Neural cell (in vitro differentiated cells): ENCODE measurements around the gene PLA2G2F. TPM values are rescaled to one million over a fixed set of nuclear protein-coding genes. Genes with fewer than 3 reads are reported as not detected.

Source experiments
- H2AFZ ChIP-seq: fragments of 200-600, 300-800 bp; sonication (generic), shearing (Covaris generic); 2 replicates; pipeline ENCODE4 v1.6.0; 2014; ENCODE audit warnings: low read depth, mild to moderate bottlenecking, antibody characterized with exemption, low read length, moderate library complexity
- H3F3A ChIP-seq: fragments of 200-600 bp; shearing (Covaris generic); 2 replicates; pipeline ENCODE4 v1.6.1; 2016; ENCODE audit warnings: mild to moderate bottlenecking, moderate library complexity, mixed read lengths, antibody characterized with exemption, low read length; ENCODE audit not compliant: insufficient read depth, poor library complexity, severe bottlenecking
- H3K27ac ChIP-seq: fragments of 200-600, 300-800 bp; sonication (generic), shearing (Covaris generic); 2 replicates; pipeline ENCODE4 v1.5.1; 2014; ENCODE audit warnings: mild to moderate bottlenecking, low read length, moderate library complexity
- H3K27me3 ChIP-seq: fragments of 300-800, 200-600 bp; sonication (generic), shearing (Covaris generic); 2 replicates; pipeline ENCODE4 v1.6.0; 2014; ENCODE audit warnings: mild to moderate bottlenecking, low read depth, low read length, moderate library complexity; ENCODE audit not compliant: insufficient read depth
- H3K36me3 ChIP-seq: fragments of 300-800, 200-600 bp; sonication (generic), shearing (Covaris generic); 2 replicates; pipeline ENCODE4 v1.5.1; 2014; ENCODE audit warnings: mild to moderate bottlenecking, antibody characterized with exemption, low read length, moderate library complexity; ENCODE audit not compliant: insufficient read depth
- H3K4me2 ChIP-seq: fragments of 300-800, 200-600 bp; sonication (generic), shearing (Covaris generic); 2 replicates; pipeline ENCODE4 v1.6.0; 2014; ENCODE audit warnings: mild to moderate bottlenecking, low read length
- H3K4me3 ChIP-seq: fragments of 300-800, 200-600 bp; sonication (generic), shearing (Covaris generic); 2 replicates; pipeline ENCODE4 v1.5.1; 2014; ENCODE audit warnings: mild to moderate bottlenecking, low read length, moderate library complexity
- H3K79me2 ChIP-seq: fragments of 200-600 bp; shearing (Covaris generic); replicated peaks from 2 replicates; pipeline ENCODE4 v1.6.0; 2014; ENCODE audit warnings: mild to moderate bottlenecking, low read length, moderate library complexity; ENCODE audit not compliant: insufficient read depth
- H3K9ac ChIP-seq: fragments of 300-800, 200-600 bp; sonication (generic), shearing (Covaris generic); 2 replicates; pipeline ENCODE4 v1.6.1; 2016; ENCODE audit warnings: mild to moderate bottlenecking, low read length, mixed read lengths
- H3K9me2 ChIP-seq: fragments of 200-600 bp; shearing (Covaris generic); 2 replicates; pipeline ENCODE4 v1.6.1; 2016; ENCODE audit warnings: mild to moderate bottlenecking, low read length, mixed read lengths; ENCODE audit not compliant: insufficient read depth
- H3K9me3 ChIP-seq: fragments of 200-600, 300-800 bp; sonication (generic), shearing (Covaris generic); 2 replicates; pipeline ENCODE4 v1.6.1; 2016; ENCODE audit warnings: mild to moderate bottlenecking, mixed run types, low read length, moderate library complexity, mixed read lengths
- H4K20me1 ChIP-seq: fragments of 200-600 bp; shearing (Covaris generic); 2 replicates; pipeline ENCODE4 v1.6.1; 2016; ENCODE audit warnings: mild to moderate bottlenecking, mixed run types; ENCODE audit not compliant: insufficient read depth
- EP300 ChIP-seq: fragments of 450-650 bp; conservative IDR thresholded peaks from 2 replicates; pipeline ENCODE4 v1.6.1; 2014; ENCODE audit warnings: antibody characterized with exemption, mild to moderate bottlenecking, moderate library complexity; ENCODE audit not compliant: poor library complexity, severe bottlenecking
- EZH2 ChIP-seq: fragments of 200-600, 300-800 bp; shearing (Covaris generic), sonication (generic); IDR thresholded peaks from 2 replicates; pipeline ENCODE4 v1.6.1; 2014; ENCODE audit warnings: antibody characterized with exemption, low read length, borderline replicate concordance, mild to moderate bottlenecking; ENCODE audit not compliant: insufficient read depth, poor library complexity, severe bottlenecking
- MXI1 ChIP-seq: fragments of 450-650 bp; conservative IDR thresholded peaks from 2 replicates; pipeline ENCODE4 v1.6.1; 2014; ENCODE audit warnings: antibody characterized with exemption, mild to moderate bottlenecking; ENCODE audit not compliant: poor library complexity, severe bottlenecking
- POLR2AphosphoS5 ChIP-seq: IDR thresholded peaks from 2 replicates; pipeline ENCODE4 v1.6.1; 2012
- RAD21 ChIP-seq: fragments of 450-650 bp; conservative IDR thresholded peaks from 2 replicates; pipeline ENCODE4 v1.6.1; 2014; ENCODE audit warnings: antibody characterized with exemption, mild to moderate bottlenecking, moderate library complexity
- SMC3 ChIP-seq: fragments of 450-650 bp; conservative IDR thresholded peaks from 2 replicates; pipeline ENCODE4 v1.6.1; 2014; ENCODE audit warnings: antibody characterized with exemption, mild to moderate bottlenecking, moderate library complexity; ENCODE audit not compliant: poor library complexity
- TAF1 ChIP-seq: IDR thresholded peaks from 2 replicates; pipeline ENCODE4 v1.6.1; 2012; ENCODE audit warnings: low read depth
- polyA plus RNA-seq: library from polyadenylated mRNA; depleted of rRNA; stranded (reverse); fragments of >200 nt; gene quantifications from 2 replicates; pipeline ENCODE4 v1.2.3, GENCODE V29; 2014
- TF ChIP-seq, protein P1 (sequence below): fragments of 450-650 bp; IDR thresholded peaks from 2 replicates; pipeline ENCODE4 v1.5.1; 2014; ENCODE audit warnings: antibody characterized with exemption, mild to moderate bottlenecking, moderate library complexity; ENCODE audit not compliant: poor library complexity, severe bottlenecking
- TF ChIP-seq, protein P2 (sequence below): IDR thresholded peaks from 2 replicates; pipeline ENCODE4 v1.6.1; 2012; ENCODE audit warnings: borderline replicate concordance

Gene PLA2G2F
- polyA plus RNA-seq, 1 donor from 2014 or later: not detected

DNA sequence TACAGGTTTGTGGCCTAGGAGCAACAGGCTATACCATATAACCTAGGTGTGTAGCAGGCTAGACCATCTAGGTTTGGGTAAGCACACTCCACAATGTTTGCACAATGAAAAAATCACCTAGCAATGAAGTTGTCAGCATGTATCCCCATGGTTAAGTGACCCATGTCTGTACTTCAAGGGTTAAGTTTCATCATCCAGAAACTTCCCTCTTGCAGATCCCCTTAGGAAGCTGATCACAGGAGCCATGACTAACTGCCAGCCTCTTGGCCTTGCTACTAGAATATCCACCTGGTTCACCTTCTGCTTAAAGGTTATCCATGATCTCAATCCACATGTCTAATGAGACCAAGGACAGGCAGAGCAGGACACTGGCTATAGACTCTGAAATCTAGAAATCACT is 43.3 kb downstream of the PLA2G2F start:
- Histone ChIP-seq H3K9me2 (no peaks in the 10 kb centered on the region), H3K4me2 (no peak overlapping the region), H3K27me3 (no peaks in the 10 kb centered on the region), H2AFZ (no peak overlapping the region), H3K79me2 (no peaks in the 10 kb centered on the region), H3K27ac (no peak overlapping the region), H4K20me1 (no peaks in the 10 kb centered on the region), H3K9me3 (no peaks in the 10 kb centered on the region), H3F3A (no peaks in the 10 kb centered on the region), H3K4me3 (no peak overlapping the region), H3K36me3 (no peaks in the 10 kb centered on the region), H3K9ac (no peak overlapping the region)
- TF ChIP-seq RAD21 (no peak), SMC3 (no peak), EP300 (no peak), MXI1 (no peak), POLR2AphosphoS5 (no peak), EZH2 (no peak), TAF1 (no peak)
- TF ChIP-seq, protein P1, sequence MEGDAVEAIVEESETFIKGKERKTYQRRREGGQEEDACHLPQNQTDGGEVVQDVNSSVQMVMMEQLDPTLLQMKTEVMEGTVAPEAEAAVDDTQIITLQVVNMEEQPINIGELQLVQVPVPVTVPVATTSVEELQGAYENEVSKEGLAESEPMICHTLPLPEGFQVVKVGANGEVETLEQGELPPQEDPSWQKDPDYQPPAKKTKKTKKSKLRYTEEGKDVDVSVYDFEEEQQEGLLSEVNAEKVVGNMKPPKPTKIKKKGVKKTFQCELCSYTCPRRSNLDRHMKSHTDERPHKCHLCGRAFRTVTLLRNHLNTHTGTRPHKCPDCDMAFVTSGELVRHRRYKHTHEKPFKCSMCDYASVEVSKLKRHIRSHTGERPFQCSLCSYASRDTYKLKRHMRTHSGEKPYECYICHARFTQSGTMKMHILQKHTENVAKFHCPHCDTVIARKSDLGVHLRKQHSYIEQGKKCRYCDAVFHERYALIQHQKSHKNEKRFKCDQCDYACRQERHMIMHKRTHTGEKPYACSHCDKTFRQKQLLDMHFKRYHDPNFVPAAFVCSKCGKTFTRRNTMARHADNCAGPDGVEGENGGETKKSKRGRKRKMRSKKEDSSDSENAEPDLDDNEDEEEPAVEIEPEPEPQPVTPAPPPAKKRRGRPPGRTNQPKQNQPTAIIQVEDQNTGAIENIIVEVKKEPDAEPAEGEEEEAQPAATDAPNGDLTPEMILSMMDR: no peak
- TF ChIP-seq, protein P2, sequence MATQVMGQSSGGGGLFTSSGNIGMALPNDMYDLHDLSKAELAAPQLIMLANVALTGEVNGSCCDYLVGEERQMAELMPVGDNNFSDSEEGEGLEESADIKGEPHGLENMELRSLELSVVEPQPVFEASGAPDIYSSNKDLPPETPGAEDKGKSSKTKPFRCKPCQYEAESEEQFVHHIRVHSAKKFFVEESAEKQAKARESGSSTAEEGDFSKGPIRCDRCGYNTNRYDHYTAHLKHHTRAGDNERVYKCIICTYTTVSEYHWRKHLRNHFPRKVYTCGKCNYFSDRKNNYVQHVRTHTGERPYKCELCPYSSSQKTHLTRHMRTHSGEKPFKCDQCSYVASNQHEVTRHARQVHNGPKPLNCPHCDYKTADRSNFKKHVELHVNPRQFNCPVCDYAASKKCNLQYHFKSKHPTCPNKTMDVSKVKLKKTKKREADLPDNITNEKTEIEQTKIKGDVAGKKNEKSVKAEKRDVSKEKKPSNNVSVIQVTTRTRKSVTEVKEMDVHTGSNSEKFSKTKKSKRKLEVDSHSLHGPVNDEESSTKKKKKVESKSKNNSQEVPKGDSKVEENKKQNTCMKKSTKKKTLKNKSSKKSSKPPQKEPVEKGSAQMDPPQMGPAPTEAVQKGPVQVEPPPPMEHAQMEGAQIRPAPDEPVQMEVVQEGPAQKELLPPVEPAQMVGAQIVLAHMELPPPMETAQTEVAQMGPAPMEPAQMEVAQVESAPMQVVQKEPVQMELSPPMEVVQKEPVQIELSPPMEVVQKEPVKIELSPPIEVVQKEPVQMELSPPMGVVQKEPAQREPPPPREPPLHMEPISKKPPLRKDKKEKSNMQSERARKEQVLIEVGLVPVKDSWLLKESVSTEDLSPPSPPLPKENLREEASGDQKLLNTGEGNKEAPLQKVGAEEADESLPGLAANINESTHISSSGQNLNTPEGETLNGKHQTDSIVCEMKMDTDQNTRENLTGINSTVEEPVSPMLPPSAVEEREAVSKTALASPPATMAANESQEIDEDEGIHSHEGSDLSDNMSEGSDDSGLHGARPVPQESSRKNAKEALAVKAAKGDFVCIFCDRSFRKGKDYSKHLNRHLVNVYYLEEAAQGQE: no peak

- Histone ChIP-seq H4K20me1 (no peaks in the 10 kb centered on the region), H3F3A (no peaks in the 10 kb centered on the region), H3K4me2 (no peak overlapping the region), H3K36me3 (no peaks in the 10 kb centered on the region), H3K9me3 (no peaks in the 10 kb centered on the region), H3K9me2 (no peaks in the 10 kb centered on the region), H3K27me3 (no peaks in the 10 kb centered on the region), H3K4me3 (no peak overlapping the region), H3K27ac (no peak overlapping the region), H3K9ac (no peak overlapping the region), H2AFZ (no peak overlapping the region), H3K79me2 (no peaks in the 10 kb centered on the region)
- TF ChIP-seq MXI1 (no peak), EP300 (no peak), TAF1 (no peak), RAD21 (no peak), POLR2AphosphoS5 (no peak)
- TF ChIP-seq, protein P2: no peak
- TF ChIP-seq, protein P1: no peak
Measured at GRCh38 chr1:20183035-20183434, 43.9 kb downstream of the PLA2G2F start.
